MM.1S (cell line): Measurements from ENCODE around the gene FBN2.

Experiments used
- EZH2 ChIP-seq: fragments of 300-600 bp; sonication (generic); optimal IDR thresholded peaks from 2 replicates; pipeline ENCODE3; 2017; ENCODE audit warnings: low read depth, mild to moderate bottlenecking, antibody characterized with exemption, low read length, mixed read lengths
- EZH2phosphoT487 ChIP-seq: fragments of 300-600 bp; sonication (generic); IDR thresholded peaks from 2 replicates; pipeline ENCODE4 v1.6.1; 2018; ENCODE audit warnings: antibody characterized with exemption, low read length
- TF ChIP-seq, protein P1 (sequence below): fragments of 300-600 bp; sonication (generic); IDR thresholded peaks from 2 replicates; pipeline ENCODE4 v1.5.1; 2016; ENCODE audit warnings: antibody characterized with exemption, low read length, mixed read lengths

DNA sequence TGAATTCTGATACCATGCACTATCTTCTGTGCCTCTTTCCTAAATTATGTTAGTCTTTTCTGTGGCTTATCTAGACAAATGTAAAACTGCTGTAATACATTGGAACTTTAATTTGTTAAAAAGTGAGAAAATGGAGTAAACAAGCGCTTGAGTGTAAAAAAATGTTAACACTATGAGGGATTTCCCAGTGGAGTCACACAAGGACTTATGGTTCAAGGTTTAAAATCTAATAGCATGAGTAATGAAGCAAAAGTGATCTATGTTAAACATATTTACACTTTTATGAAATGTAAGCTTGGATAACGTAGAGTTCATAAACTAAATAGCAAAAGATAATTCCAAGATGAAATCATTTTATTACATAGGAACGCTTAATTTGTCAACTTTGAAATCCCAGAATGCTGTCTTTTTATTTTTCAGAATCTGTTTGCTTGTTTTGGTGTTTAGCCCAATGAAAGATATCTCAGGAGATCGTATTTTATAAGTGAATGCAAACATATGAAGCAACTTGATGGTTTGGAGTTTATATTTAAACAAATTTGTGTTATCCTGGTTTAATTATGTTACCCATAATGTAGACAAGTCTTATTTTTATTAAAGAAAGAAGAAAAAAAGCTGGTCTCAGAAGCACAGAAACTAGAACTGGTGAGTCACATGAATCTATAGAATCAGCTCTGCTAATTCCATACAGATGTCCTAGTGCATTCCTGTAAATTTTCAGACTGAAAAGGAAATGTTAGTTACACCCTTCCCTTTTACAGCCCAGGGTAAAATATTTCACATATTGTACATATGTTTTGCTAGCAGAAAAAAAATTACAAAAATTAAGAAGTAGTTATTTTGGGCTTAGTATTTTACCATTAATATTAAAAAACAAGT, 34.2 kb upstream of the FBN2 start:
- TF ChIP-seq EZH2phosphoT487 (no peak), EZH2 (no peak)
- TF ChIP-seq, protein P1, sequence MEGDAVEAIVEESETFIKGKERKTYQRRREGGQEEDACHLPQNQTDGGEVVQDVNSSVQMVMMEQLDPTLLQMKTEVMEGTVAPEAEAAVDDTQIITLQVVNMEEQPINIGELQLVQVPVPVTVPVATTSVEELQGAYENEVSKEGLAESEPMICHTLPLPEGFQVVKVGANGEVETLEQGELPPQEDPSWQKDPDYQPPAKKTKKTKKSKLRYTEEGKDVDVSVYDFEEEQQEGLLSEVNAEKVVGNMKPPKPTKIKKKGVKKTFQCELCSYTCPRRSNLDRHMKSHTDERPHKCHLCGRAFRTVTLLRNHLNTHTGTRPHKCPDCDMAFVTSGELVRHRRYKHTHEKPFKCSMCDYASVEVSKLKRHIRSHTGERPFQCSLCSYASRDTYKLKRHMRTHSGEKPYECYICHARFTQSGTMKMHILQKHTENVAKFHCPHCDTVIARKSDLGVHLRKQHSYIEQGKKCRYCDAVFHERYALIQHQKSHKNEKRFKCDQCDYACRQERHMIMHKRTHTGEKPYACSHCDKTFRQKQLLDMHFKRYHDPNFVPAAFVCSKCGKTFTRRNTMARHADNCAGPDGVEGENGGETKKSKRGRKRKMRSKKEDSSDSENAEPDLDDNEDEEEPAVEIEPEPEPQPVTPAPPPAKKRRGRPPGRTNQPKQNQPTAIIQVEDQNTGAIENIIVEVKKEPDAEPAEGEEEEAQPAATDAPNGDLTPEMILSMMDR, result no peak
